Keratinocyte (primary cell): ENCODE measurements around the gene OR7A10. TPM values are rescaled to one million over a fixed set of nuclear protein-coding genes. Genes with fewer than 3 reads are reported as not detected.

Experiments used
- DNase-seq: peaks from one replicate; pipeline ENCODE4 v3.0.0-alpha.2; 2011; ENCODE audit warnings: low read depth, missing footprints, low spot score
- FAIRE-seq: peaks from 2 replicates; lab custom pipeline; 2011; peaks lifted over from hg19 to GRCh38; lab: Jason Lieb, UNC
- H2AFZ ChIP-seq: 2 replicates; pipeline ENCODE4 v1.6.0; 2012; ENCODE audit warnings: low read length, control low read depth, inconsistent platforms; ENCODE audit not compliant: control insufficient read depth
- H3K27ac ChIP-seq: 2 replicates; pipeline ENCODE4 v1.5.1; 2011; ENCODE audit warnings: low read length; ENCODE audit not compliant: control insufficient read depth, insufficient read depth
- H3K27me3 ChIP-seq: 3 replicates; pipeline ENCODE4 v1.6.0; 2011; ENCODE audit warnings: low read length; ENCODE audit not compliant: control insufficient read depth, insufficient read depth; ENCODE audit errors: extremely low read depth
- H3K36me3 ChIP-seq, 2 experiments: 2 replicates in 1 of 2; 3 replicates in 1 of 2; pipeline ENCODE4 v1.5.1; 2011; ENCODE audit warnings: low read length in 2 of 2, mild to moderate bottlenecking in 1 of 2; ENCODE audit not compliant: control insufficient read depth in 2 of 2, insufficient read depth in 2 of 2; ENCODE audit errors: extremely low read depth in 1 of 2
- H3K4me1 ChIP-seq: 3 replicates; pipeline ENCODE4 v1.5.1; 2011; ENCODE audit warnings: low read length; ENCODE audit not compliant: control insufficient read depth, insufficient read depth; ENCODE audit errors: extremely low read depth
- H3K4me2 ChIP-seq: 3 replicates; pipeline ENCODE4 v1.6.0; 2011; ENCODE audit warnings: low read depth, low read length; ENCODE audit not compliant: control insufficient read depth, insufficient read depth; ENCODE audit errors: extremely low read depth
- H3K4me3 ChIP-seq, 3 experiments: fragments of 200-600 bp in 1 of 3; sonication (generic) in 1 of 3; 2 replicates in 2 of 3; 3 replicates in 1 of 3; pipeline ENCODE4 v1.5.1; 2011 to 2016; ENCODE audit warnings: low read length in 3 of 3, mild to moderate bottlenecking in 3 of 3, control low read depth in 2 of 3, inconsistent platforms in 1 of 3, low read depth in 1 of 3, mixed read lengths in 1 of 3, mixed run types in 1 of 3, moderate library complexity in 1 of 3; ENCODE audit not compliant: control insufficient read depth in 2 of 3, insufficient read depth in 2 of 3; ENCODE audit errors: extremely low read depth in 1 of 3
- H3K79me2 ChIP-seq: 2 replicates; pipeline ENCODE4 v1.6.0; 2012; ENCODE audit warnings: low read length; ENCODE audit not compliant: control insufficient read depth, insufficient read depth
- H3K9ac ChIP-seq: 3 replicates; pipeline ENCODE4 v1.6.0; 2011; ENCODE audit warnings: low read length; ENCODE audit not compliant: control insufficient read depth, insufficient read depth; ENCODE audit errors: extremely low read depth
- H3K9me1 ChIP-seq: 3 replicates; pipeline ENCODE4 v1.6.0; 2011; ENCODE audit warnings: low read length; ENCODE audit not compliant: control insufficient read depth, insufficient read depth; ENCODE audit errors: extremely low read depth
- H3K9me3 ChIP-seq: 2 replicates; pipeline ENCODE4 v1.5.1; 2012; ENCODE audit warnings: low read depth, low read length; ENCODE audit not compliant: control insufficient read depth
- H4K20me1 ChIP-seq: 3 replicates; pipeline ENCODE4 v1.6.0; 2011; ENCODE audit warnings: low read length; ENCODE audit not compliant: control insufficient read depth, insufficient read depth; ENCODE audit errors: extremely low read depth
- CTCF ChIP-seq, 3 experiments: IDR thresholded peaks in 1 of 3; conservative IDR thresholded peaks in 1 of 3; optimal IDR thresholded peaks in 1 of 3; 2 replicates in 2 of 3; 3 replicates in 1 of 3; pipeline versions ENCODE3 to v1.5.1; 2011; ENCODE audit warnings: low read length in 3 of 3, mild to moderate bottlenecking in 3 of 3, moderate library complexity in 2 of 3, control low read depth in 1 of 3, inconsistent platforms in 1 of 3; ENCODE audit not compliant: insufficient read depth in 2 of 3; ENCODE audit errors: extremely low read depth in 1 of 3
- EZH2 ChIP-seq: IDR thresholded peaks from one replicate; pipeline ENCODE4 v1.6.1; 2012; ENCODE audit warnings: inconsistent platforms, mild to moderate bottlenecking, low read length, moderate library complexity
- dilution Hi-C: fragments of 300-500 bp; cut with MboI; formaldehyde crosslinking; loops from one replicate; pipeline ENCODE4 v1.7.0; 2020; ENCODE audit warnings: low sequenced_read_pairs; ENCODE audit not compliant: extremely low pct_ligation_motif_present
- polyA plus RNA-seq, 5 experiments: library from polyadenylated mRNA; depleted of rRNA in 3 of 5; stranded (reverse) in 3 of 5; stranded (forward) in 1 of 5; unstranded in 1 of 5; fragments of >200 nt; gene quantifications; 1 replicate in 1 of 5; 2 replicates in 3 of 5; 3 replicates in 1 of 5; pipeline versions ENCODE4 v1.2.1 to v1.2.3, GENCODE V29; 2011 to 2012; ENCODE audit warnings: missing spikeins in 2 of 5, low read depth in 1 of 5, low replicate concordance in 1 of 5

OR7A10 gene
- polyA plus RNA-seq, 1 donor (not counting 4 experiments of a cell fraction or from before 2014, with no cell fraction given): not detected

- FAIRE-seq: no peak
- dilution Hi-C loops: no loop called here
Measured at GRCh38 chr19:14814982-14815652, 33.6 kb downstream of the OR7A10 start.

DNA sequence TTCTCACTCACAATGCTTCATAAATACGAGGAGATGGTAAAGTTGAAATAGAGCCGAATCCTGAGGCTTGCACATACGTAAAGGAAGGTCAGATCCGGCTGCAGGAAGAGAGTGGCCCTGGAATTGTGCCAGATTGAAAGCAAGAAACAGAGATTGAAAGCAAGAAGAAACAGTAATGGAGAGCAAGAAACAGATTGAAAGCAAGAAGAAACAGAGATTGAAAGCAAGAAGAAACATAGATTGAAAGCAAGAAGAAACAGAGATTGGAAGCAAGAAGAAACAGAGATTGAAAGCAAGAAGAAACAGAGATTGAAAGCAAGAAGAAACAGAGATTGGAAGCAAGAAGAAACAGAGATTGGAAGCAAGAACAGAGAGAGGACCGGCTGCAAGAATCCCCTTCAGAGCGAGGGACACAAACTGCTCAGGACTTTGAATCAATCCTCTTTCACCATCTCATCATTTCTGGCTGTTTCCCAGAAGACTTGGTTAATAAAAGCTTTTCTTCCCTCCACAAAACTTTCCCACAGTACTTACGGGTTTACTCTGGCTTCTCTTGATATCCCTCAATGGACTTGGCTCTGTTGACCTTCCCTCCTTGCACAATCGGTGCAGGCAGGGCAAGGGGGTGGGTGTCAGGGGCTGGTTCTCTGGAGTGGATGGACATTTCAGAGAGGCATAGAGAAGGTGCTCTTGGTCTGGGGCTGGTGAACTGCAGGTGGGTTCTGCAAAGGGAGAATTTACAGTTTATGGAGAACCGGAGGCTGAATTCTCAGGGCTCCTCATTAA, 39.3 kb downstream of the OR7A10 start:
- Histone ChIP-seq H3K27ac (no peak overlapping the region), H3K4me1 (no peaks in the 10 kb centered on the region), H4K20me1 (no peaks in the 10 kb centered on the region), H3K79me2 (no peaks in the 10 kb centered on the region), H3K9ac (no peak overlapping the region), H2AFZ (no peak overlapping the region), H3K36me3 (no peaks in the 10 kb centered on the region), H3K9me1 (no peaks in the 10 kb centered on the region), H3K4me2 (no peak overlapping the region), H3K9me3 (no peaks in the 10 kb centered on the region), H3K27me3 (no peaks in the 10 kb centered on the region), H3K4me3 (no peak overlapping the region)
- DNase-seq (no peak), FAIRE-seq (no peak)
- dilution Hi-C loops: no loop called here
- no peak for TF ChIP-seq CTCF (optimal IDR thresholded peaks at IDR 0.05 in 1 of 3, IDR thresholded peaks at IDR 0.05 in 1 of 3, conservative IDR thresholded peaks at IDR 0.05 in 1 of 3; ENCODE audit: extremely low read depth in 1 of 3, insufficient read depth in 2 of 3, low read length in 3 of 3)
- TF ChIP-seq EZH2: no peak

More at GRCh38 chr19:14814982-14815652, 33.6 kb downstream of the OR7A10 start:
- Histone ChIP-seq H3K36me3 (no peaks in the 10 kb centered on the region), H3K9me3 (no peaks in the 10 kb centered on the region), H3K27ac (no peak overlapping the region), H2AFZ (no peak overlapping the region), H4K20me1 (no peaks in the 10 kb centered on the region), H3K9ac (no peak overlapping the region), H3K4me1 (no peaks in the 10 kb centered on the region), H3K4me2 (no peak overlapping the region), H3K9me1 (no peaks in the 10 kb centered on the region), H3K4me3 (no peak overlapping the region), H3K27me3 (no peaks in the 10 kb centered on the region), H3K79me2 (no peaks in the 10 kb centered on the region)
- no peak for TF ChIP-seq EZH2
- TF ChIP-seq CTCF (optimal IDR thresholded peaks at IDR 0.05 in 1 of 3, IDR thresholded peaks at IDR 0.05 in 1 of 3, conservative IDR thresholded peaks at IDR 0.05 in 1 of 3; ENCODE audit: extremely low read depth in 1 of 3, insufficient read depth in 2 of 3, low read length in 3 of 3): no peak
- no peak for DNase-seq
